ENCODE measurements around the gene NAALADL1. TPM values are rescaled to one million over a fixed set of nuclear protein-coding genes. Genes with fewer than 3 reads are reported as not detected.

NAALADL1 gene
- total and polyA plus RNA-seq, 9 of the 15 experiments (the other 6 are each of a cell fraction or from before 2014, with no cell fraction given) = 0.06 to 0.72 (median 0.22) TPM; not detected in 4

DNA sequence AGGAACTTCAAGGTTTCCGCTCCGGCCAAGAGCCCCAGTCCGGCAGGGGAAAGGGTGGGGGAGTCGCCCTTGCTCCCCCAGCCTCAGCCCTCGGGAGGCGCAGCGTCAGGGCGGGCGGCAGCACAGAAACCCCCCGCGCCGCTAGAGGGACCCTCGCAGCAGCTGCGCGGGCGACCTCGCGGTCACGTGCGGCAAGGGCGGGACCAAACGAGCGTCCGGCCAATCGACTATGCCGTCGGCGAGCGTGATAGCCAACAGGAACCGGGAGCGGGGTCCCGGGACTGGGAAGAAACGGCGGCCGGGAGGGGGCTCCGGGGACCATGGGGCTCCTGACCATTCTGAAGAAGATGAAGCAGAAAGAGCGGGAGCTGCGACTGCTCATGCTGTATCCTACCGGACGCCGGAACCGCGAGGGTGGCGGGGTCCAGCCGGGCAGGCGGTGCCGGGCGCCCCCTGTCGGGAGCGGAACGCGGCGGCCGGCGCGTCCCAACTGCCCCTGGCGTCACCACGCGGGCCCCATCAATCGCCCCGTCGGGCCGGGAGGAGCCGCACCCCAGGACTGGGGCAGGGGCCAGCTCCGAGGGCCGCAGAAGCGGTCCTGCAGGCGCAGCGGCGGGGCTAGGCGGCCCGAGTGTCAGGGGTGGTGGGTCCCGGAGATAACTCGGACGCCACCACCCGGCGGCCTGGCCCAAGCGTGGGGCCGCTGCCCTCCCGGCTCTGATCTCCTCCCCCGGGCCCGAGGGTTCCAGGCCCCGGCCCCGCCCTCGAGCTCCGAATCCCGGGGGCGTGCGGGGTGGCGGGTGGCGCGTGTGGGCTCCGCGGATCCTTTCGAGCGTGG lies 44.2 kb downstream of the NAALADL1 start, which contains the start of gene ARL2 (continued):
- TF ChIP-seq EP300 (IDR thresholded peaks at IDR 0.05; ENCODE audit: low read length) (no peak), ZNF23 (CRISPR knock-in tag; IDR thresholded peaks at IDR 0.05) (no peak), FOXK1 (CRISPR knock-in tag; IDR thresholded peaks at IDR 0.05; ENCODE audit: borderline replicate concordance) (no peak), ZNF780A (CRISPR knock-in tag; IDR thresholded peaks at IDR 0.05) (no peak), SPI1 (IDR thresholded peaks at IDR 0.05; ENCODE audit: borderline replicate concordance, low read depth, low read length) (no peak), MEIS2 (IDR thresholded peaks at IDR 0.05; ENCODE audit: partially characterized antibody) (peak; percentile 65), ATF1 (CRISPR knock-in tag; IDR thresholded peaks at IDR 0.05) (0 out of 2 replicates have a peak, but pooled peaks have one; percentile 24), ATF1 (tag; IDR thresholded peaks at IDR 0.05) (peak; percentile 93), SMARCC2 (IDR thresholded peaks at IDR 0.05; ENCODE audit: low read depth) (no peak), NRF1 (conservative IDR thresholded peaks at IDR 0.05 in 1 of 2, IDR thresholded peaks at IDR 0.05 in 1 of 2) (peak; percentile 87 to 89), MAFF (IDR thresholded peaks at IDR 0.05; ENCODE audit: low read length) (no peak), NCOA4 (IDR thresholded peaks at IDR 0.05; ENCODE audit: partially characterized antibody) (no peak), ESRRB (CRISPR knock-in tag; IDR thresholded peaks at IDR 0.05; ENCODE audit: borderline replicate concordance) (no peak)
- TF ChIP-seq, protein P1, sequence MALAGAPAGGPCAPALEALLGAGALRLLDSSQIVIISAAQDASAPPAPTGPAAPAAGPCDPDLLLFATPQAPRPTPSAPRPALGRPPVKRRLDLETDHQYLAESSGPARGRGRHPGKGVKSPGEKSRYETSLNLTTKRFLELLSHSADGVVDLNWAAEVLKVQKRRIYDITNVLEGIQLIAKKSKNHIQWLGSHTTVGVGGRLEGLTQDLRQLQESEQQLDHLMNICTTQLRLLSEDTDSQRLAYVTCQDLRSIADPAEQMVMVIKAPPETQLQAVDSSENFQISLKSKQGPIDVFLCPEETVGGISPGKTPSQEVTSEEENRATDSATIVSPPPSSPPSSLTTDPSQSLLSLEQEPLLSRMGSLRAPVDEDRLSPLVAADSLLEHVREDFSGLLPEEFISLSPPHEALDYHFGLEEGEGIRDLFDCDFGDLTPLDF (CRISPR knock-in tag; IDR thresholded peaks at IDR 0.05) = peak; percentile 94
- TF ChIP-seq, protein P2, sequence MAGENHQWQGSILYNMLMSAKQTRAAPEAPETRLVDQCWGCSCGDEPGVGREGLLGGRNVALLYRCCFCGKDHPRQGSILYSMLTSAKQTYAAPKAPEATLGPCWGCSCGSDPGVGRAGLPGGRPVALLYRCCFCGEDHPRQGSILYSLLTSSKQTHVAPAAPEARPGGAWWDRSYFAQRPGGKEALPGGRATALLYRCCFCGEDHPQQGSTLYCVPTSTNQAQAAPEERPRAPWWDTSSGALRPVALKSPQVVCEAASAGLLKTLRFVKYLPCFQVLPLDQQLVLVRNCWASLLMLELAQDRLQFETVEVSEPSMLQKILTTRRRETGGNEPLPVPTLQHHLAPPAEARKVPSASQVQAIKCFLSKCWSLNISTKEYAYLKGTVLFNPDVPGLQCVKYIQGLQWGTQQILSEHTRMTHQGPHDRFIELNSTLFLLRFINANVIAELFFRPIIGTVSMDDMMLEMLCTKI (IDR thresholded peaks at IDR 0.05; ENCODE audit: partially characterized antibody) = no peak
- TF ChIP-seq, protein P3, sequence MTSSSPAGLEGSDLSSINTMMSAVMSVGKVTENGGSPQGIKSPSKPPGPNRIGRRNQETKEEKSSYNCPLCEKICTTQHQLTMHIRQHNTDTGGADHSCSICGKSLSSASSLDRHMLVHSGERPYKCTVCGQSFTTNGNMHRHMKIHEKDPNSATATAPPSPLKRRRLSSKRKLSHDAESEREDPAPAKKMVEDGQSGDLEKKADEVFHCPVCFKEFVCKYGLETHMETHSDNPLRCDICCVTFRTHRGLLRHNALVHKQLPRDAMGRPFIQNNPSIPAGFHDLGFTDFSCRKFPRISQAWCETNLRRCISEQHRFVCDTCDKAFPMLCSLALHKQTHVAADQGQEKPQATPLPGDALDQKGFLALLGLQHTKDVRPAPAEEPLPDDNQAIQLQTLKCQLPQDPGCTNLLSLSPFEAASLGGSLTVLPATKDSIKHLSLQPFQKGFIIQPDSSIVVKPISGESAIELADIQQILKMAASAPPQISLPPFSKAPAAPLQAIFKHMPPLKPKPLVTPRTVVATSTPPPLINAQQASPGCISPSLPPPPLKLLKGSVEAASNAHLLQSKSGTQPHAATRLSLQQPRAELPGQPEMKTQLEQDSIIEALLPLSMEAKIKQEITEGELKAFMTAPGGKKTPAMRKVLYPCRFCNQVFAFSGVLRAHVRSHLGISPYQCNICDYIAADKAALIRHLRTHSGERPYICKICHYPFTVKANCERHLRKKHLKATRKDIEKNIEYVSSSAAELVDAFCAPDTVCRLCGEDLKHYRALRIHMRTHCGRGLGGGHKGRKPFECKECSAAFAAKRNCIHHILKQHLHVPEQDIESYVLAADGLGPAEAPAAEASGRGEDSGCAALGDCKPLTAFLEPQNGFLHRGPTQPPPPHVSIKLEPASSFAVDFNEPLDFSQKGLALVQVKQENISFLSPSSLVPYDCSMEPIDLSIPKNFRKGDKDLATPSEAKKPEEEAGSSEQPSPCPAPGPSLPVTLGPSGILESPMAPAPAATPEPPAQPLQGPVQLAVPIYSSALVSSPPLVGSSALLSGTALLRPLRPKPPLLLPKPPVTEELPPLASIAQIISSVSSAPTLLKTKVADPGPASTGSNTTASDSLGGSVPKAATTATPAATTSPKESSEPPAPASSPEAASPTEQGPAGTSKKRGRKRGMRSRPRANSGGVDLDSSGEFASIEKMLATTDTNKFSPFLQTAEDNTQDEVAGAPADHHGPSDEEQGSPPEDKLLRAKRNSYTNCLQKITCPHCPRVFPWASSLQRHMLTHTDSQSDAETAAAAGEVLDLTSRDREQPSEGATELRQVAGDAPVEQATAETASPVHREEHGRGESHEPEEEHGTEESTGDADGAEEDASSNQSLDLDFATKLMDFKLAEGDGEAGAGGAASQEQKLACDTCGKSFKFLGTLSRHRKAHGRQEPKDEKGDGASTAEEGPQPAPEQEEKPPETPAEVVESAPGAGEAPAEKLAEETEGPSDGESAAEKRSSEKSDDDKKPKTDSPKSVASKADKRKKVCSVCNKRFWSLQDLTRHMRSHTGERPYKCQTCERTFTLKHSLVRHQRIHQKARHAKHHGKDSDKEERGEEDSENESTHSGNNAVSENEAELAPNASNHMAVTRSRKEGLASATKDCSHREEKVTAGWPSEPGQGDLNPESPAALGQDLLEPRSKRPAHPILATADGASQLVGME (CRISPR knock-in tag; IDR thresholded peaks at IDR 0.05) = peak; percentile 16; the same call in 1 of the 2 replicates
- TF ChIP-seq, protein P4, sequence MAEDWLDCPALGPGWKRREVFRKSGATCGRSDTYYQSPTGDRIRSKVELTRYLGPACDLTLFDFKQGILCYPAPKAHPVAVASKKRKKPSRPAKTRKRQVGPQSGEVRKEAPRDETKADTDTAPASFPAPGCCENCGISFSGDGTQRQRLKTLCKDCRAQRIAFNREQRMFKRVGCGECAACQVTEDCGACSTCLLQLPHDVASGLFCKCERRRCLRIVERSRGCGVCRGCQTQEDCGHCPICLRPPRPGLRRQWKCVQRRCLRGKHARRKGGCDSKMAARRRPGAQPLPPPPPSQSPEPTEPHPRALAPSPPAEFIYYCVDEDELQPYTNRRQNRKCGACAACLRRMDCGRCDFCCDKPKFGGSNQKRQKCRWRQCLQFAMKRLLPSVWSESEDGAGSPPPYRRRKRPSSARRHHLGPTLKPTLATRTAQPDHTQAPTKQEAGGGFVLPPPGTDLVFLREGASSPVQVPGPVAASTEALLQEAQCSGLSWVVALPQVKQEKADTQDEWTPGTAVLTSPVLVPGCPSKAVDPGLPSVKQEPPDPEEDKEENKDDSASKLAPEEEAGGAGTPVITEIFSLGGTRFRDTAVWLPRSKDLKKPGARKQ (CRISPR knock-in tag; IDR thresholded peaks at IDR 0.05) = no peak
- TF ChIP-seq, protein P5, sequence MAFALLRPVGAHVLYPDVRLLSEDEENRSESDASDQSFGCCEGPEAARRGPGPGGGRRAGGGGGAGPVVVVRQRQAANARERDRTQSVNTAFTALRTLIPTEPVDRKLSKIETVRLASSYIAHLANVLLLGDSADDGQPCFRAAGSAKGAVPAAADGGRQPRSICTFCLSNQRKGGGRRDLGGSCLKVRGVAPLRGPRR (CRISPR knock-in tag; IDR thresholded peaks at IDR 0.05) = no peak

All from K562 (cell line).